Measurements from ENCODE around the gene GBX1. TPM values are rescaled to one million over a fixed set of nuclear protein-coding genes. Genes with fewer than 3 reads are reported as not detected.

The GBX1 gene
- total RNA-seq, 1 experiment from 2014 or later: 0.41 TPM

DNA sequence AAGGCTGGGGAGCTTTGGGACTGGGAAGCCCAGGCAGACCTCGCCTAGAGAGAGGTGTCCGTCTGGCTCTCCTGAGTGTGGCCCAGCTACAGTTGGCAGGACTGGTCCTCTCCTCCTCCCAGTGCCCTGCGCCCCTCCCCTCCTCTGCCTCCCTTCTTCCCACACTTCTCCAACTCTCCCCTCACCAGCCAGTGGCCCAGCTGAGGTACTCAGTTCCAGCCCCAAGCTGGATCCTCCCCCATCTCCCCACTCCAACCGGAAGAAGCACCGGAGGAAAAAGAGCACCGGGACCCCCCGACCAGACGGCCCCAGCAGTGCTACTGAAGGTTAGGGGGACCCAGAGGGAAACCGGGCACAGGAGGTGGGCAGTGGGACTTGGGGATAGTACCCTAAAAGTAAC, 27.7 kb downstream of the GBX1 start:
- DNase-seq (ENCODE audit: low spot score): no peak

DNA sequence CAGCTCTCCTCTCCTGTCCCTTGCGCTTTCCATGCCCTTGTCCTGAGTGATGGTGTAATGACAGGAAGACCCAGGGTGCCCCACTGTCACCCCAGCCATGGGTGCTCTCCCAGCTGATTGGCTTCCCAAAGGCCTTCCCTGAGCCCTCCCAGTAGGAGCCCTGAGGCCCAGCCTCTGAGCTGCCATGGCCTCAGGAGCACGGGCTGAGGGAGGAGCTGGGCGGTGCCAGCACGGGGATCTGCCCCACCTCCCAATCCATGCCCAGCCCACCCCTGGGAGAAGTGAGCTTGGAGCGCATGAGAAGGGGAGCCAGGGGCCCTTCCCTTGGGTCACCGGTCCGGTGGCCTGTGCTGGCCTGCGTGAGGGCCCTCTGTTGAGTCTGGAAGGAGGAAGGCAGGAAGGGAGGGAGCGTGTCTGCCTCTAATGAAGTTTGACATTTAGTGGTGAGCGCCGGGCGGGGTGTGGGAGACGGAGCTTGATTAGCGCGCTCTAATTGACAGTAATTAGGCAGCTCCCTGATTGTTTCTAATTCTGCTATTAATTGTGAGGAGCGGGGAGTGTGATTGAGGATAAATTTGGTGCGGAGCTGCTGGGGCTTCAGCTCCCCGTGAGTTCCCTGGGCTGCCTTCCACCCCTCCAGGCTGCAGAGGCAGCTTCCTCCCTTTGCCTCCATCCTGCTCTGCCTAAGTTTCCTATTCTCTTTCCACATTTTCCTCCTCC, 28.3 kb downstream of the GBX1 start:
- DNase-seq (ENCODE audit: low spot score): no peak

DNA sequence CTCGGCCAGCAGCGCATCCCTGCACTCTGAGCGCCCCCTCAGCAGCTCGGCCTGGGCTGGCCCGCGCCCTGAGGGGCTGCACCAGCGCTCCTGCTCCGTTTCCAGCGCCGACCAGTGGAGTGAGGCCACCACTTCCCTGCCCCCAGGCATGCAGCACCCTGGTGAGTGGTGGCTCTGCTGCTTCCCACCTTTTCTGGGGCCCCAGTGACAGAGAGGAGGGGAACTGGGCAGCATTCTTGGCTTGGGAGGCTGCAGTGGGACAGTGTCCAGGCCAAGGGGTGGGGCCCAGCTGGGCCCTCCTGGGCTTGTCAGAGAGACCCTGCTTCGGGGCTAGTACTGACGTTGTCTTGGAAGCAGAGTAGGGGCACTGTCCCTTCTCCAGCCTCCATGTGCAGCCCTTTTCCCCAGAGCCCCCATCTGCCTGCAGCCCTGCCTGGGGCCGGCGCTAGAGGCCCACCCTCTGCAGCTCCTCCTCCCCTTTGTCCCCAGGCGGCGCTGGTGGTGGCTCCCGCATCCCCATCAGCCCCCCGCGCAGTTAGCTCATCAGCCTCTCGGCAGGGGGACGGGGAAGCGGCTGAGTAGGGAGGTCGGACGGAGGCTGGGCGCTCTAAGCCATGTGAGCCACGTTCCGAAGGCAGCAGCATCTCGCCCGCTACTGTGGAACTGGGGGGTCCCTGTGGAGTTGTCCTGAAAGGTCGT, 29.2 kb downstream of the GBX1 start:
- DNase-seq (ENCODE audit: low spot score): no peak

DNA sequence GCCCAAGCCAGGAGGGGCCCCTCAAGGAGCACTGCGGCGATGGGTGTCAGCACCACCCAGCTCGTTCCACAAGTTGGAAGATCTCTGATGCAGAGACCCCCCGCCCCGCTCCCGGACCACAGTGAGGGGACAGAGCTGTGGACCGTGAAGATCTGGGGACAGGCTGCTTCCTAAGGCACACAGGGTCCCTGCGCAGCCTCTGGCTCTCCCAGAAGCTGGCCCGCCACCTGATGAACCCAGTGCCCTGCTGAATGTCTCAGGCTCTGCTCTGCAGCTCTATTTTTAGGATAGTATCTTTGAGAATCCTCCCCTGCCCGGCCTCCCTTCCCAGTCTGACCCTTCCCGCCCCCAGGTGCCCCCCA, 29.7 kb downstream of the GBX1 start:
- no peak for DNase-seq (ENCODE audit: low spot score)

DNA sequence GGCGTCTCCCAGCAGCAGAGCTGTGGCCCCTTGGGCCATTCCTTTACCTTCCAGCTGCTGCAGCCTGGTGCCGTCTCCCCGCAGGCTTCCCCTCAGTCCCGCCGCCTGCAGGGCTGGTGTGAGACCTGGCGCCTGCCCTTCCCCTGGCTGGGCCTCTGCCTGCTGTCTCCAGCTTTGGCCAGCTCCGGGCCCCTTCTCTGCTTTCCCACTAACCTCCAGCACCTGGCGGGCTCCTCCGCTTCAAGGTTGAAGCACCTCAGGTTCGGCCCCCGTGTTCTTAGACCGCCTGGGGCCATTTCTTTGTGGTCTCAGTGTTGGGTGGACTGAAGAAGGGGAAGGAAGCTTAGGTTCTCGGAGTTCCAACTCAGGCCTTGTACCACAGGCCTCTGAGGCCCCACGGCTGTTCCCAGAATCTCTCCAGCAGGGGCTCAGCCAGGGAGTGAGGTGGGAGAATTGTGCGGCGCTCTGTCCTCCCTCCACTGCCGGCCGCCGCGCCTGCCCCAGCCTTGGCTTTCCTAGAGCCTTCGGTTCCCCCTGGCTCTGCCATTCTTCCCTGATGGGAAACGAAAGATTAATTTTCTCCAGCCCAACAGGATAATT, 30.3 kb downstream of the GBX1 start:
- no peak for DNase-seq (ENCODE audit: low spot score)

DNA sequence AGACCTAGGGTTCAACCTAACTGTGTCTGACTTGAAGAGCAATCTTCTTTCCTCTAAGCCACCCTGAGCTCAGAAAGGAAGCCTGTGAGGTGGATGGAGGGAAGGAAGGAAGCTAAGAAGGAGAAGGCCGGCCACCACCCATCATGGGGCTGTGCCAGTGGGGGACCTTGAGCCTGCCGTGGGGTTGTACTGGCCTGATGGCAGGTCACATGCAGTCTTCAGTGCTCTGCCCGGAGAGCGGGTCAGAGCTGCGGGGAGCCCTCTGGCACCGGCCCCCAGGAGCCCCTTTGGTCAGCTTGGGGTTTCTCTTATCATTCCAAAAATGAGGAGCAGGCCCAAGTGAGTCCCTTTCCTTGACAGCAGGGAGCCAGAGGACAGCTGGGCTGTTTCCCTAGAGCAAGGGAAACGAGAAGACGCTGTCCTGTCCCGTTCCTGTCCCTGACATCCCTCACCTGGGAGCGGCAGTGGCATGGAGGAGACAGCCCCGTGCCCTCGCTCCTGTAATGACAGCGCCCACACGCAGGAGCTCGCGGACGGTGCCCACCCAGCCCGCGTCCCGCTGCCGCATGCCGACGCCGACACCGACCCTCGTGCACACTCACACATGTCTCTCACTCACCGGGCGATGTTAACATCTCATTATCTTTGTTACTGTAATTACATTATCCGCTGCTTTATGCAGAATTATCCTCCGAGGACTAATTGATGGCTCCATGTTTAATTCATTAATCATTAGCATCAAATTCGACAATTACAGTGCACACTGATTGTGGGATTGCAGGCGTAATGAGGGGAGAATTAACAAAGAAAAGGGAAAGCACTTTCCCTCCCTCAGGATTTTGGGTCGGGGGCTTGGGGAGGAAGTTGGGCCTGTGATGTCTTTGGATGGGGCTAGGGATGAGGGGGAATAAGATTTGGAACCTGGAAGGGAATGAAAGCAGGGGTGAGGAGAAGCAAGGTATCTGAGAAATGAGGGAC, 31.3 kb downstream of the GBX1 start:
- no peak for DNase-seq (ENCODE audit: low spot score)

DNA sequence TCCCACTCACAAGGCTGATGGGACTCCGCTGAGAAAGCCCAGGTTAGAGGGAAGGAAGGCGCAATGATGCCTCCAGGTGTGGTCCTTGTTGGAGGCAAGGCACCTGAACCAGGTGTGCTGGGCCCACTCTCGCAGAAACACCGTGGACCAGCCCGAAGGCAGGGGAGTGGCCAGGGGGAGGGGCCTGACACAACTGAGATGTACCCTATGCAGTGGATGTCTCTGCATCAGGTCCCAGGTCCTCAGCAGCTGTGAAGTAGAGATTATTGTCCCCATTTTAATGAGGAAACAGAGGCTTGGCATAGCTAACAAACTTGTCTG, 32.0 kb downstream of the GBX1 start:
- DNase-seq (ENCODE audit: low spot score): no peak

DNA sequence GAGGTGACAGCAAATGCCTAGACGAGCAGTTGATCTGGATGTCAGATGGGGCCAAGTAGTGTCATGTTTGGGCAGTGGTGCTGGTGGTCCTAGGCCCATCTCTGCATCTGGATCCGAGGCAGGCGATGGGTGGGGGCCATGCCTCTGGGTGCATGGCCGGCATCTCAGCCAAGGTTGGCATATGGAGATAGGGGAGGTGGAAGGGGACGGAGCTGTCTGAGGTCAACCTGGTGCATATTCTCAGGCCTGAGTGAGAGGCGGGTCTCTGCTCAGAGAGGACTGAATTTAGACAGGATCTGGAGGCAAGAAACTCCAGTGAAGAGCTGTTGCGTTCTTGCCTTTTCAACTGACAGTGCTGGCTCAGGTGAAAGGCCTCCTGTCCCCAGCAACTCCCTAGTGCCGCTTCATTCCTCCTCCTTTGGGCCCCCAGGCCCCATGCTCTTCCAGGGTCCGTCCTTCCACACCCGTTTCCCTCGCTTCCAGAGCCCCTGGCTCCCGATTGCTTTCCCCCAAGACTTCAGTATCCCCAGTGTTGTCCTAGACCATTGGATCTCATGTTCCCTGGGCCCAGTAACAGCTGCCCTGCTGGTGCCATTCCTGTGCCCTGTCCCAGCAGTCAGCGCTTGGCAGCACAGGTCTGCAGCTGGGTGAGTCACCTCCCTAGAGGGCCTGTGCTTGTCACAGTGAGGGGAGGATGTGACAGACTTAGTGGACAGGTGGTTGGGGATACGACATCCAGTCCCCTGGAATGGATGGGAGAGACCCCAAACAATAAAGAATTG, 32.6 kb downstream of the GBX1 start:
- no peak for DNase-seq (ENCODE audit: low spot score)

DNA sequence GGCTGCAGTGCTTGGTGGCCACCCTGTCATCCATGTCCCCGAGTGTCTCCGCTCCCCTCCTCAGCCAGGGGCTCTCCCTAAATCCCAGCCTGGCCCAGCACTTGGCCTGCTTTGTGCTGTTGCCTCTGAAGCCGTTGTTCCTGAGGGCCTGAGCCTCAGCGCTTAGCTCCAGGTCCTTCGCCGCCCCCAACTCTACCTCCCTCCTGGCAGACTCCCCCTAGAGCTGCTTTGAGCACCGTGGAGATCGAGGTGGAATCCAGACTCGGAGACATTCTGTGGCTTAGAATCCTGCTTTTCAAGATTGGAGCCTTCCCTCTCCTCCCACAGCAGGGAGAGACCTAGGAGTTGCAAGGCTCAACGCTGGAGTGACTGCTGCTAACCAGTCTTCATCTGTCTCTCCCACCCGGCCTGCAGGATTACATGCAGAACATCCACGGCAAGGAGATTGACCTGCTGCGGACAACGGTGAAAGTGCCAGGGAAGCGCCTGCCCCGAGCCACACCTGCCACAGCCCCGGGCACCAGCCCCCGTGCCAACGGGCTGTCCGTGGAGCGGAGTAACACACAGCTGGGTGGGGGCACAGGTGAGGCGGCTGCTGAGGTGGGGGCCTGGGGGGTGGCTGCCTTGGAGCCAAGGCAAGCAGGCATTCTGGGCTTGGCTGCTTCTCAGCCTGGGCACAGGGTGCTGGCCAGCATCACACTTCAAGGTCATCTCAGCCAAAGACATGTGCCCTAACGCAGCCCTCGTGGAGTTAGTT, 33.3 kb downstream of the GBX1 start:
- DNase-seq (ENCODE audit: low spot score): no peak

DNA sequence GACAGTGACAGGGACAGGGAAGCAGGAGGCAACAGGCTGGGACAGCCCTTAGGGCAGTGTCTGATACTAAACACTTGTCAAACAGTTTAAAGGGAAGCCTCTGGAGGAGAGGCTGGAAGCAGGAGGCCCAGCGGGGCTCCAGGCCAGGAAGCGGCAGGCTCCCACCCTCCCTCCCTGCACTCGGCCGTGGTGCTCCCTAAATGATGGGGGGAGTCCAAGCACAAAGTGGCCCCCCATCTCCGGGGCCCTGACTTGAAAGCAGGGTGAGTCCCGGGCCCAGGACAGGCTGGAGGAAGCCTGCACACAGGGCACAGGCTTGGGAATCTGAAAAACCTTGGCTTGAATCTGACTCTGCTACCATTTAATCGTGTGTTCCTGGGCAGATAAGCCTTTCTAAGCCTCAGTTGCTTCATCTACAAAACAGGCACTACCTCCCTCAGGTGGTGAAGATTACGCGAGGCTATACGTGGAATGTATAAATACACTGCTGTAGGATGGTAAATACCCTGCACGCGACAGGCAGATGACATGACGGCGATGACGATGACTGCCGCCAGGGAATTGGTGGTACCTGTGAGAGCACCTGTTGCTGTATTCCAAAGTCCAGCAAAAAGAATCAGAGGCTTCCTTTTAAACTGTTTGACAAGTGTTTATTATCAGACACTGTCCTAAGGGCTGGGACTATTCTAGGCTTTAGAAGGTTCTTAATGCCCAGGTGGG, 34.1 kb downstream of the GBX1 start:
- DNase-seq (ENCODE audit: low spot score): no peak

DNA sequence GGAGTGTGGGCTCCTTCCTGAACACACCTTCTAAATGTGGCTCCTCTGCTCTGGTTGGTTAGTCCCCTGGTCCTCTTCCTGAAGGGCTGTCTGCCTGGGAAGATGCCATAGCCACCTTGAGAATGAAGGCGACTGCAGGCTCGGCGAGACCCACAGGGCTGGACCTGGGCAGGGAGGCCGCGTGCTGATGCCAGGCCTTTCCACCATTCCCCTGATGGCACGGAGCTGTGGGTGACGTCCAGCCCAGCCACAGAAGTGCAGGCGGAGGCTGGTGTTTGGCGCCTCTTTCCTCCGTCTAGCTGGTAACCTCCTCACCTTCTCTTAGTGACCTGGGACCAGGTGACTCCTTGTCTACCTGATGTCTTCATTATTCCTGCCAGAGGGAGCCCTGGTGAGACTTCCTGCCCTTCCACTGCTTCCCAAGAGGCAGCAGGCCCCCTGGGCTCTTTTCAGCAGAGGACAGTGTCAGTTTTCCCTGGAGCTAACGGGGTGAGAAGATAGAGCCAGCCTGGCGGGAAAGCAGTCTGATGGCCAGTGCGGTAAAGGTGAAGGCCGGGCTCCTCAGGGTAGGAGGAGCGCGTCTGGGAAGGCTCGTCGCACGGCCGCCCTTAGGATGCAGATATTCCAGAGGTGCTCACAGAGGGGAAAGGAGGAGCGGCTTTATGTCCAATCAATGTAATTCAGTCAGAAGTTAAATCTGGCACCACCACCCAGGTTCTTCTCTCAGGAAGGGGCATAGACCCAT, 34.9 kb downstream of the GBX1 start:
- no peak for DNase-seq (ENCODE audit: low spot score)

DNA sequence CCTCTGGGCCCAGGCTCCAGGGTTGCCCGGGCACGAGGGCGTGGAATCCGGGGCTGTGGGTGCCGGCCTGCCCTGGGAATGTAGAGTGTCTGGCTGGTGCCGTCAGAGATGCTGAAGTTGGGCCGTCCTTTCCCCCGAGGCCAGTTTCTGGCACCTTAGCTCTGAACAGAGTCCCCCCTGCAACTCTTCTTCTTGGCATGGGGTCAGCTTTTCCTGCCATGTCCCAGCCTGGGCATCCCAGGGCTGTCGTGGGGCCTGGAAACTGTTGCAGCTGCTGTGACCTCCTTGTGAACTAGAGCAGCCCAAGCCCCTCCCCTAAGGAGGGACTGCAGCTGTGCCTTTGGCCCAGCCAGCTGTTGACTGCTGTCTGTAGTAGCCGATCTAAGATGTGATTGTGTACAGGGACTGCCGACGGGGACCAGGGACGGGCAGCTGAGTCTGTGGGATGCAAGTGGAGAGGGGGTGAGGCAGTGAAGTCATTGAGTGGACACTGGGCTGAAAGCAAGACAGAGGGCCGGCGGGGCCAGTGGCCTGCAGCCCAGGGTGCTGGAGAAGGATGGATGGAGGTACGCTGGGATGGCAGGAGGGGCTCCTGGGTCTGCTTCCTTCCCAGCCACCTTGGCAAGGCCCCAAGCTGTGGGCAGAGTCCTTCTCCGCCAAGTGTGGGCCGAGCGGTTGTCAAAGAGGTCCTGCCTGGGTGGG, 35.8 kb downstream of the GBX1 start:
- DNase-seq (ENCODE audit: low spot score): no peak

DNA sequence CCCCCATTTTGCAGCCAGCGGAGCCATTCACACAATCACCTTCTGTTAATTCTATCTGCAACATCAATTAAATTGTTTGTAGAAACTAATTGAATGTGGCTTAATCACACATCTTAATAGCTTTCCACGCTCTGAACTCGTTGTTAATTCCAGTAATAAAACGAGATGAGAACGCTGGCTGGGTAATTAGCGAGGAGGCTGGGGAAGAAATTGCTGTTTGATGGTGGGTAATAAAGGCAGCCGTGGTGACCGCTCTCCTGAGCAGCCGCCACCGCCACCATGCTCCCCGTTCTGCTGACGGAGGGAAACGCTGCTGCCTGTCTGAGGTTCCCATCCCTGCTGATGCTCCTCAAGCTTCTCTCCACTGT, 36.3 kb downstream of the GBX1 start:
- no peak for DNase-seq (ENCODE audit: low spot score)

DNA sequence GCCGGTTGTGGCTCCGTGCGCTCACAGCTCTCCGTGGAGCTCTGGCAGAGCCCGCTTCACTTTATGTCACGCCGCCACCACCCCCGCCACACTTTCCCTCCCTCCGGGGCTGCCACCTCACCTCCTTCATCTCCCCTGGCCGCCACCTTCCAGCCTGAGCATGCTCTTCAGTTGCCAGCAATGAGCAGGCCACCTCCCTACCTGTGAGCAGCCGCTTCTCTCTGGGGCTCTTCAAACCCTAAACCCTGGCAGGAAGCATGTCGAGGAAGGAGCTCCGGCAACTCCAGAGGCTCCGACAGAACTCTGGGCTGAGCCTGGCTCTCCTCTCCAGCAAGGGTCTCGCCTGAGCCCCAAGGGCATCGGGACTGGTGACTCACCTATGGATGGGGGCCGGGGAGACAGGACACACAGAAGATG, 36.7 kb downstream of the GBX1 start:
- DNase-seq (ENCODE audit: low spot score): no peak

DNA sequence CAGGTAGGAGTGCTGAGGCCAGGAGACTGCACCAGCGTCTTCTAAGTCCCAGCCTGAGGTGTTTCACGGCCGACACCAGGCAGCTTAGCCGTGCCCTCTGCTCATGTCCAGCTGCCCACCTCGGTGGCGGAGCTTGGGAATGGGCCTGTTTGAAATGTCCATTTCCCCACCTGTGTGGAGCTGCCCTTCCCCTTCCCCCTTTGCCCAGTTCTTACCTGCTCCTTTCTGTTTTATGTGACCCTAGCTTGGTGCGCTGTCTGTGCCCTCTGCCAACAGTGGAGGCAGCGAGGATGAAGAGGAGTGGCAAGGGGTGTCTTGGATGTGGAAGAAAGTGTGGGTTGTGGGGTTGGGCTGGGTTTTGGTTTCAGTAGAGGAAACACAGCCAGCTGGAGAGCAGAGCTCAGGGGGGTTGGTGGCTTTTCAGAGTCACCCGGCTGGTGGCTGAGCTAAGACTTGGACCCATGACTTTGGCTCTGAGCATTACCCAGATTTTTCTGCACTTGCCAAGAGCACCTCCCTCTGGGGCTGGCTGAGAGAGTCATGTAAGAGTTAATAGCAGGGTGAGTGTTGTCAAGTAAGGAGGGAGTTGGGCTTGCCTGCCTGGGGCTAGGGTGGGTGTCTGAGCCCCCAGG, 37.4 kb downstream of the GBX1 start:
- DNase-seq (ENCODE audit: low spot score): no peak

DNA sequence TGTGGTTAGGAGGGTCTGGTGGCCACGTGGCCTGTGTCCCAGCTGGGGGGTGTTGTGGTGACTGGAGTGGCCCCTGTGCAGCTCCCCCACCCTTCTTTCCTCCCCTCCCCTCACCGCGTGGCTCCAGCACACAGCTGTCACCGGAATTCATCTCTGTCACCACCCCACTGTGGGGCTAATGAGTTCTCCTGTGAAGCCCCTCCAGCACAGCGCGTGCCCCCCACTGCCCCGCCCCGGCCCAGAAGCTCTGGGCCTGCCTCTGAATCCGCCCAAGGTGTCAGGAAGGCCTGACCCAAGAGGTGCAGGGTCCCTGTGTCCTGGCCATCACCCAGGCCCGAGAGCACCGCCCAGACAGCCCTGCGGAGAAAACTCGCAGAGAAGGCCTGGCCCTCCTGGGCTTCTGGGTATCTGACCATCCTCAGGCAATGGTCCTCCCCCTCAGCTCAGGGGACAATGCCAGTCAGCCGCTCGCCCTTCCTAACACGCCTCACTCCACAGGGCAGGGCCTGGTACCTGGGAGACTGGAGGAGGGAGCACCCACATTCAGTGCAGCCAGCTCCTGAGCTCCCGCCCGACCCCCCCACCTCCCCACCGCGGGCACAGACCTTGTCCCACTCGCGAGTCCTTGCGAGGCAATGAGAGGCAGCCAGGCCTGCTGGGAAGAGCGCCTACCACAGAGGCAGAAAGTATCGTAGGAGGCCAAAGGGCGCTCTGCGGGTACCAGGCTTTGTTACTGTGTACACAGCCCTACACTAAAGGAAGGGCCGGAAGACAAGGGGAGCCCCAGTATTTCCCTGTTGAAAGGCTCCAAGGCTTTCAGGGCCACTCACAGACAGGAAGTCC, 38.2 kb downstream of the GBX1 start:
- no peak for DNase-seq (ENCODE audit: low spot score)

DNA sequence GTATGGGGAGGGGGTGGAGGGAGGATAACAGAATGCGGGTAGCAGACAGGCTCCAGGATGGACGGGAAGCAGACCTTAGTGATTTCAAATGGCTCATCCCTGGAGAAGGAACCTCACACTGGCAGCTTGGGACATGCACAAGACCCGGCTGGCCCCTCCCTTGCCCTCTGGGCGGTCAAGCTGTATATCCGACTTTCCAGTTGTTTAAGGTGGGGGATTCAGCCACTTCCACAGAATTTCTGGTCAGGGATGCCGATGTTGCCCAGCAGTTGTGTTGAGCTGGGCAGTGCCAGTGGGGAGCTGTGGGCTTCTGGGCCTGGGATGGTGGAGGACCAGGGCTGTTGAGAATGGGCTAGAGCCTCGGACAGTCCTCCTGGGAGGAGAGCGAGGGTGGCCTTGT, 38.8 kb downstream of the GBX1 start:
- DNase-seq (ENCODE audit: low spot score): no peak

All from A172 (cell line).